ENCODE results near the gene STAT5A. TPM values are rescaled to one million over a fixed set of nuclear protein-coding genes. Genes with fewer than 3 reads are reported as not detected.
"Not testable (repeated sequence)": the region's sequence is repeated elsewhere in the genome, so short reads cannot be mapped to it uniquely, and the experiment has no call there.

Gene STAT5A
- total RNA-seq, 1 donor from 2014 or later, result 42.0 TPM

- DNase-seq (no peak), ATAC-seq (no peak)
- H3K9me3 ChIP-seq, result no peaks in the 10 kb centered on the region
- H3K4me3 ChIP-seq, result no peak overlapping the region
- no peaks in the 10 kb centered on the region for H3K27me3 ChIP-seq
- no peak overlapping the region for H3K27ac ChIP-seq
- no peaks in the 10 kb centered on the region for H3K4me1 ChIP-seq
- intact Hi-C loops (cut with DNase I), result loop anchor here (10.0 kb wide), 1 partner anchor 214 kb away; no protein-coding TSS in a partner anchor
- H3K36me3 ChIP-seq, result peaks cover 63% of the 10 kb centered on the region
- TF ChIP-seq CTCF (IDR thresholded peaks at IDR 0.05), result no peak
These were observed 12.7 kb downstream of the STAT5A start for GRCh38 chr17:42301022-42301421.

- Histone ChIP-seq H3K9me3 (no peaks in the 10 kb centered on the region), H3K27me3 (no peaks in the 10 kb centered on the region), H3K4me3 (no peak overlapping the region), H3K36me3 (peaks cover 74% of the 10 kb centered on the region), H3K27ac (no peak overlapping the region), H3K4me1 (no peaks in the 10 kb centered on the region)
- no peak for TF ChIP-seq CTCF (IDR thresholded peaks at IDR 0.05)
- no peak for DNase-seq
- intact Hi-C loops (cut with DNase I), result loop anchor here (10.0 kb wide), 1 partner anchor 211 kb away; no protein-coding TSS in a partner anchor
- no peak for ATAC-seq
These were observed 15.4 kb downstream of the STAT5A start for GRCh38 chr17:42303694-42304093.

GRCh38 chr17:42304187-42305030 lies 16.1 kb downstream of the STAT5A start:
- H3K36me3 ChIP-seq, result peaks cover 79% of the 10 kb centered on the region
- H3K4me3 ChIP-seq, result no peak overlapping the region
- no peaks in the 10 kb centered on the region for H3K9me3 ChIP-seq
- ATAC-seq (no peak), DNase-seq (no peak)
- intact Hi-C loops (cut with DNase I), result loop anchor here (10.0 kb wide), 1 partner anchor 210 kb away; no protein-coding TSS in a partner anchor
- TF ChIP-seq CTCF (IDR thresholded peaks at IDR 0.05), result no peak
- no peak overlapping the region for H3K27ac ChIP-seq
- no peaks in the 10 kb centered on the region for H3K27me3 ChIP-seq
- H3K4me1 ChIP-seq, result no peaks in the 10 kb centered on the region

- not testable (repeated sequence) for DNase-seq, H3K9me3 ChIP-seq, H3K4me3 ChIP-seq, ATAC-seq, H3K27me3 ChIP-seq, H3K27ac ChIP-seq, H3K4me1 ChIP-seq
- intact Hi-C loops (cut with DNase I), result loop anchor here (10.0 kb wide), 1 partner anchor 210 kb away; no protein-coding TSS in a partner anchor
- H3K36me3 ChIP-seq, result peaks cover 85% of the 10 kb centered on the region
These were observed 16.7 kb downstream of the STAT5A start for GRCh38 chr17:42305031-42305330.

- Histone ChIP-seq H3K27ac (no peak overlapping the region), H3K4me1 (peaks cover under 1% of the 10 kb centered on the region), H3K4me3 (no peak overlapping the region), H3K36me3 (peaks cover 91% of the 10 kb centered on the region), H3K9me3 (no peaks in the 10 kb centered on the region), H3K27me3 (no peaks in the 10 kb centered on the region)
- TF ChIP-seq CTCF (IDR thresholded peaks at IDR 0.05), result no peak
- DNase-seq, result no peak
- ATAC-seq, result no peak
- intact Hi-C loops (cut with DNase I), result loop anchor here (10.0 kb wide), 1 partner anchor 209 kb away; no protein-coding TSS in a partner anchor
These were observed 17.5 kb downstream of the STAT5A start for GRCh38 chr17:42305543-42306384.

- no peaks in the 10 kb centered on the region for H3K27me3 ChIP-seq
- no peak for TF ChIP-seq CTCF (IDR thresholded peaks at IDR 0.05)
- peaks cover 87% of the 10 kb centered on the region for H3K36me3 ChIP-seq
- ATAC-seq, result no peak
- no peak for DNase-seq
- H3K9me3 ChIP-seq, result no peaks in the 10 kb centered on the region
- H3K27ac ChIP-seq, result no peak overlapping the region
- H3K4me1 ChIP-seq, result peaks cover 7% of the 10 kb centered on the region
- intact Hi-C loops (cut with DNase I), result loop anchor here (10.0 kb wide), 1 partner anchor 208 kb away; no protein-coding TSS in a partner anchor
- H3K4me3 ChIP-seq, result no peak overlapping the region
These were observed 18.0 kb downstream of the STAT5A start for GRCh38 chr17:42306385-42306667.

All from upper lobe of right lung (tissue), 1 donor.